HG02763 (cell line): ENCODE measurements around the gene CRKL.
"Not testable (repeated sequence)": the region's sequence is repeated elsewhere in the genome, so short reads cannot be mapped to it uniquely, and the experiment has no call there.

Experiments used
- ATAC-seq: cut with Tn5 transposase; IDR thresholded peaks from one replicate; pipeline ENCODE4 v1.9.1; 2021; ENCODE audit warnings: mild to moderate bottlenecking, moderate library complexity; ENCODE audit not compliant: unreplicated experiment

Gene CRKL, protein sequence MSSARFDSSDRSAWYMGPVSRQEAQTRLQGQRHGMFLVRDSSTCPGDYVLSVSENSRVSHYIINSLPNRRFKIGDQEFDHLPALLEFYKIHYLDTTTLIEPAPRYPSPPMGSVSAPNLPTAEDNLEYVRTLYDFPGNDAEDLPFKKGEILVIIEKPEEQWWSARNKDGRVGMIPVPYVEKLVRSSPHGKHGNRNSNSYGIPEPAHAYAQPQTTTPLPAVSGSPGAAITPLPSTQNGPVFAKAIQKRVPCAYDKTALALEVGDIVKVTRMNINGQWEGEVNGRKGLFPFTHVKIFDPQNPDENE

DNA sequence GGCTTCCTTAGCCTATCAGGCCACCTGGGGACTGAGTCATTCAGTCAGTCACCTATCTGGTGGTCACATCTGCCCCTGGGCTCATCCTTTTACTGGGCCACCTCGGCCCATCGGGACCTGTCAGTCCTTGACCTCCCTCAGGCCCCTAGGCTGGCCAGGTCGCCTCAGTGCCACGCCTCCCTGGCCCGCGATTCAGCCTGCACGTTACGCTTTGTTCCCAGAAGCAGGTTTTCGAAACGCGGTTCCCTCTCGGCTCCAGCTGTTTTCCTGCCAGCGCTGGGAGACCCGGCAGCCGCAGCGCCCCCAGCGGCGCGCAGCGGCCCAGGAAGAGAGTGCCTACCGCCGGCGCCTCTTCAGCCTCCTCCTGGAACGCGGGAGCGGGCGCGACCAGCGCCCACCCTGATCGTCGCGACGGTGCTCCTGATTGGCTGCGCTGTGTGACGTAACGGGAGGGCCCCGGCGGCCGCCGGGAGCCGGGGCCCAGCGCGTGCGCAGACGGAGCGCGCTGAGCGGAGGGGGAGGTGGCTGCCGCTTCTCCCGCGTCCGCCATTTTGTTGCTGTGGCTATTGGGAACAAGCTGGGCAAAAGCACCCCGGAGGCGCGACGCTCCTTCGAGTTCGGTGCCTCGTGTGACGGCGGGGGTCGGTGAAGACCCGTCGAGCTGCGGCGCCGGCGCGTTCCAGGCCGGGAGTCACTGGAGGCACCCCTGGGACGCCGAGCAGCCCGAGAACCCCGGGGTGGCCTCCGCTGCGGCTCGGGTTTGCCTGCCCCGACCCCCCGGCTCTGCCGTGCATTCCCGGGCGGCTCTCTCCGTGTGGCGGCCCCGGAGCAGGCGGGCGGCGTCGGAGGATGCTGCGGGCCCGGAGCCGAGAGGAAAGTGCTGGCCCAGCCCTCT lies at the start of gene CRKL:
CRKL (plus strand) TSS at position 492 of the 895 bp plus-strand sequence. CDS start 528 bp downstream, outside the sequence.
- ATAC-seq: peak; percentile 91

DNA sequence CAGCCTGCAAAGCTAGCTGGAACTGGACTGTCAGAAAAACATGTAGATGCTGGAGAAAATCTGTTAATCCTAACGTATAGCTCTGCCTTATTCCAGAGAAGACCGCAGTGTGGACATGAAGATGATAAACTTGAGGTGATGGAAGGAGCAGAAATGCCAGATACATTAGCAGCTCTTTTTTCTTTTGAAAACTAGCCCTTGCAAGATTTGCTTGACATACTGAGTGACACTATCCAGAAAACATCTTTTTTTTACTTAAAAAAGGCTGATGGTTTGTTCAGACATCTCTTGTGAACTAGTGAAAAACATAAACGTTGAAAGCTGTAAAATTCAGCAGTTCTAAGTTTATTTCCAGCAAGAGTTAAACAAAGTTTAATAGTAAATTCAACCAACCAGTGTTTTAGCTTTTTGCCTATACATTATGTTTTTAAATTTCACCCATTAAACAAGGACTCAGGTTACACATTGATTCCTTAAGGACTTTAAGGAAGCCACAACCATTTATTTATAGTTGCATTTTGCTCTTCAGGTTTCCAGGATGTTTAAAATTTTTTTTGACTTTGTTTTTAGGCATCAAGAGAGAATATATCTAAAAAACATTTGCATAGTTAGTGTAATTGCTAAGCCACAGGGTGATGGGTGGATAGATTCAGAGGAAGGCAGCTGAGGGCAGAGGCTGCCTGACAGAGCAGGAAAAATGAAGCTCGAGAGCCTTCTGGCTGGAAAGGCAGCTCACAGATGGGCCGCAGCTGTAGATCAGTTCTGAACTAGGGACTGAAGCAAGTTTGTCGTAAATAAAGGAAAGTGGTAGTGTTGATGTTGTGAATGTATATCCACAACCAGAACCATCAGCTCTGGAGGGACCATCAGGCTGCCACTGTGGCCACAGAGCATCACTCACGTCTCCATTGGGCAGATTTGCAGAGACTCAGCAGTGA lies 48.9 kb upstream of the CRKL start:
- ATAC-seq: no peak

GRCh38 chr22:20869234-20869633 lies 48.0 kb upstream of the CRKL start:
- no peak for ATAC-seq

GRCh38 chr22:20873214-20873613 lies 44.0 kb upstream of the CRKL start:
- ATAC-seq: no peak

DNA sequence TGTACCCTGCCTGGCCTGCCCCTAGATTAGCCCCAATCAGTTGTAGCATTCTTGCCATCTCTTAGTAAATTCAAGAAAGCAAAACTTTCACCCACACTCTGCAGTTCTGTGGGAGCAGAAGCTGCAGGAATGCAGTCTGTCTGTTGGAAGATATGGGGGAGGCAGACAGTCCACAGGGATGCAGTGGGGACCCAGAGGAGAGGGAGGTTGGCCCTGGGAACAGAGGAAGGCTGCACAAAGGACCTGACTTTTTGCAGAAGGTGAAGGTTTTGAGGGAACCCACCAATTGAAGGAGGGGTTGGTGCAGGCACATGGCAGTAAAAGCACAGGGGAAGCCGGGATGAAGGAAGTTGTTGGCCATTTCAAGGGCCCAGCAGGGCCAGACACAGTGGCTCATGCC lies 41.9 kb upstream of the CRKL start:
- ATAC-seq: no peak

DNA sequence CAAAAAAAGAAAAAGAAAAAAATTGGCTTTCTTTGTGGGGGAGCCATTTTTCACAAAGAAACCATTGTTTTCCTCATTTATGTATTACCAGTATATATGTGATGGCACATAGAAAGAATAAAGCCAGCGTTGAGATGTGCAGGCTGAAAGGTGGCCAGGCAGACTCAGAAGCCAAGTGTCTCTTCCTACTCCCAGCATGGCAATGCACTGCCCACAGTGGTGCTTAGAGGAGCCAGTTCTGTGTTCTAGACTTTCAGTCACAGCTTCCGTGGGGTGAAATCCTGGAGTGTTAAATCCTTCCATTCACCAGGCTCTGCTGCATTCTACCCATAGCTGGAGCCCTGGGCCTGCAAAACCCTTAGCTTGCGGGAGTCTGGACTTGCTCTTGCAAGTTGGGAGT lies 39.5 kb upstream of the CRKL start:
- ATAC-seq: no peak

DNA sequence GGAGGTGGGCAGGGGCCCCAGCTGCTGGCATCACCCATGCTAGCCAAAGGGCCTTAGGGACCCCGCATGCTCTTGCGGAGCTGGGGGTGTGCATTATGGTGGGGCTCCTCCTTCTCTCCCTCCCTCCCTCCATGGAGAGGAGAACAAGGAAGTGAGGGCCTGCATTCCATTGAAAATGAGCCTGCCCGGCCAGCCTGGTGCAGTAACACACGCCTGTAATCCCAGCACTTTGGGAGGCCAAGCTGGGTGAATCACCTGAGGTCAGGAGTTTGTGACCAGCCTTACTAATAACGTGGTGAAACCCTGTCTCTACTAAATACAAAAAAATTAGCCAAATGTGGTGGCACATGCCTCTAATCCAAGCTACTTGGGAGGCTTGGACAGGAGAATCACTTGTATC lies 36.0 kb upstream of the CRKL start:
- ATAC-seq: no peak

DNA sequence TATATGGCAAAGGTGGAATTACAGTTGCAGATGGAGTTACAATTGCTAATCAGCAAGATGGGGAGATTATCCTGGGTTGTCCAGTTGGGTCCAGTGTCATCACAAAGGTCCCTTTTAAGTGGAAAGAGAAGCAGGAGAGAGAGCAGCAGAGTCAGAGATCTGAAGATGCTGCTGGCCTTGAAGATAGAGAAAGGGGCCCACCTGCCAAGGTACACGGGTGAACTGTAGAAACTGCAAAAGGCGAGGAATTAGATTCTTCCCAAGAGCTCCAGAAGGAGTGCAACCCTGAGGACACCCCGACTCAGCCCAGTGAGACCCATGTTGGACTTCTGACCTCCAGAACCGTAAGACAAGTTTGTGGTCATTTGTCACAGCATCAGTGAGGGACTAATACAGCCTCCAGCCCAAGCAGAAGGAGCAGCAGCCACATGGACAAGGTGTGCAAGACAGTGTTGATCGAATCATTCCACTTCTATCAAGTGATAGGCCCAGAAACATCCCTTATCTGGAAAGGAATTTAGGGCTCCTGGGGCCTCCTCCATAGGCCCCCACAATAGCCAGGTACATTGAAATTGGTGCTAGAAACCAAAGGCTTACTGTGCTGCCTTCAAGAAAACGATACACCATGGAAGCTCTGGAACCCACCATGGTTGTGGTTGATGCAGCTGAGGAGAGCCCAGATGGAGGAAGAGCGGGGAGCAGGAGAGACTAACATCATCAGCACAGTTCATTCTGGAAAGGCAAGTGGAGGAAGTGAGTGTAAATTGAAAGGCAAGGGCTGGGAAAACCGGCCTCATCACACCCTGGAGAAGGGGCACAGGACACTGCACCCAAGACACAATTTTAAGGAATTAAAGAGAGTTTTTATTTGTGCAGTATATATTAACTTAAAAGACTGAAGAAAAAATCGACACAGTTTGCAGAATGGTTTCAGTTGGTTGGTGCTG lies 35.1 kb upstream of the CRKL start:
- ATAC-seq: no peak

GRCh38 chr22:20882855-20883254 lies 34.4 kb upstream of the CRKL start:
- ATAC-seq: no peak

DNA sequence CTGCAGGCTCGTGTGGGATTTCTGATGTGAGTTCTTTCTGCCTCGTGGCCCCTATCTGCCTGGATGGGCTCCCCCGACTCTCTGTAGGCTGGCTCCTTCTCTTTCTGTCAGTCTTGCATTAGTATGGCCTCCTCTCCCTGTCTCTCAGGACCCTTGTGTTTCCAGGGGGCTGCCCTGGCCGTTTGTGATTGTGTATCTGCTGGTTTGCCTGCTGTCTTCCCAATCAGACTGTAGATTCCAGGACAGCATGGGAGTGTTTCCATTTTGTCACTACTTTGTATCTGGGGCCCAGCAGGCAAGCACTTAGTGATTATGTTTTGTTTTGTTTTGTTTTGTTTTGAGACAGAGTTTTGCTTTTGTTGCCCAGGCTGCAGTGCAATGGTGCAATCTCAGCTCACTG lies 32.8 kb upstream of the CRKL start:
- ATAC-seq: no peak

- ATAC-seq: no peak
Measured at GRCh38 chr22:20885017-20885556, 32.1 kb upstream of the CRKL start.

- no peak for ATAC-seq
Measured at GRCh38 chr22:20885557-20886323, 31.5 kb upstream of the CRKL start.

- no peak for ATAC-seq
Measured at GRCh38 chr22:20887375-20887774, 29.8 kb upstream of the CRKL start.

- no peak for ATAC-seq
Measured at GRCh38 chr22:20889025-20889704, 28.0 kb upstream of the CRKL start.

- no peak for ATAC-seq
Measured at GRCh38 chr22:20889904-20890540, 27.2 kb upstream of the CRKL start.

DNA sequence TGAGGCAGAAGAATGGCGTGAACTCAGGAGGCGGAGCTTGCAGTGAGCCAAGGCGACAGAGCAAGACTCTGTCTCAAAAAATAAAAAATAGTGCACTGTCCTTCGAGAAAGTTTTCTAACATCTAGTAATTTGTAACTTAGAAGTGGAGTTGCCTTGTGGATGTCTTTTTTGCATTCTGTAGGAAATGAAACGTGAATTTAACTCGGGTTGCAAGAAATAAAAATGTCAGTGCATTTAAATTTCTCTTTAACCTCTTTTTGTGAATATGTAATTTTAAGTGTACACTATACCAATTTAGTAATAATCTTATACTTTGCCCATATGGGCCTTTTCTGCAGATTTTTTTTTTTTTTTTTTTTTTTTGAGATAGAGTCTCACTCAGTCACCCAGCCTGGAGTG lies 26.2 kb upstream of the CRKL start:
- ATAC-seq: no peak

DNA sequence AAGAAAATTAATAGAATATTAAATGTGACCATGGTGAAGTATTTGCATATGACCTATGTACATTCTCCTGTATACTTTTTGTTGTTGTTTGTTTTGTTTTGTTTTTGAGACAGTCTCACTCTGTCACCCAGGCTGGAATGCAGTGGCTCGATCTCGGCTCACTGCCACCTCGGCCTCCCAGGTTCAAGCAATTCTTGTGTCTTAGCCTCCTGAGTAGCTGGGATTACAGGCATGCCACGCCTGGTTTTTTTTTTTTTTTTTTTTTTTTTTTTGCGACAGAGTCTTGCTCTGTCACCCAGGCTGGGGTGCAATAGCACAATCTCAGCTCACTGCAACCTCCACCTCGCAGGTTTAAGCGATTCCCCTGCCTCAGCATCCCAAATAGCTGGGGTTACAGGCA lies 19.5 kb upstream of the CRKL start:
- not testable (repeated sequence) for ATAC-seq
